Naive thymus-derived CD4-positive, alpha-beta T cell (primary cell): Measurements from ENCODE around the gene LRRC63. TPM values are rescaled to one million over a fixed set of nuclear protein-coding genes. Genes with fewer than 3 reads are reported as not detected.

Experiments
- ATAC-seq: fragments of 150-1000 bp; cut with Tn5 transposase; 2 replicates; pipeline ENCODE4 v1.10.0; 2021; ENCODE audit warnings: mild to moderate bottlenecking, moderate library complexity
- CTCF ChIA-PET: fragments of 350-600 bp; sonication (Branson Sonifier 250); formaldehyde crosslinking; loops from one replicate; lab custom pipeline; 2021; ENCODE audit warnings: antibody characterized with exemption; lab: Charles Lee
- POLR2A ChIA-PET: fragments of 350-600 bp; sonication (Branson Sonifier 250); formaldehyde crosslinking; loops from one replicate; lab custom pipeline; 2021; ENCODE audit warnings: antibody characterized with exemption, inconsistent platforms; lab: Charles Lee
- DNase-seq, 9 donors: peaks; one replicate each; pipeline versions ENCODE4 v3.0.0 to v3.0.0-alpha.2; 2020 to 2022; ENCODE audit warnings: mixed read lengths in 1 of 9
- H3K27ac ChIP-seq: one replicate; pipeline ENCODE4 v1.7.0; 2013; ENCODE audit warnings: mild to moderate bottlenecking, low read depth, low read length, moderate library complexity
- H3K27me3 ChIP-seq, 2 donors: one replicate each; pipeline ENCODE4 v1.7.0; 2013; ENCODE audit warnings: low read length in 2 of 2, mild to moderate bottlenecking in 2 of 2, moderate library complexity in 2 of 2; ENCODE audit not compliant: control insufficient read depth in 2 of 2, insufficient read depth in 2 of 2
- H3K36me3 ChIP-seq, 3 experiments: 1 replicate in 2 of 3; 2 replicates in 1 of 3; pipeline ENCODE4 v1.7.0; 2013; ENCODE audit warnings: low read length in 3 of 3, mild to moderate bottlenecking in 3 of 3, moderate library complexity in 1 of 3; ENCODE audit not compliant: insufficient read depth in 3 of 3, control insufficient read depth in 2 of 3
- H3K4me1 ChIP-seq, 2 donors: one replicate each; pipeline ENCODE4 v1.7.0; 2013; ENCODE audit warnings: low read length in 2 of 2, mild to moderate bottlenecking in 2 of 2, moderate library complexity in 1 of 2; ENCODE audit not compliant: control insufficient read depth in 2 of 2, insufficient read depth in 2 of 2
- H3K4me3 ChIP-seq: 2 replicates; pipeline ENCODE4 v1.7.0; 2013; ENCODE audit warnings: mild to moderate bottlenecking, low read length
- H3K9me3 ChIP-seq, 3 experiments: 1 replicate in 2 of 3; 2 replicates in 1 of 3; pipeline ENCODE4 v1.7.0; 2013; ENCODE audit warnings: low read length in 3 of 3; ENCODE audit not compliant: control insufficient read depth in 2 of 3
- H3K27ac Mint-ChIP-seq, 9 donors: one replicate each; pipeline ENCODE4 v1.8.0; 2020 to 2022; ENCODE audit warnings: mixed read lengths in 9 of 9, mild to moderate bottlenecking in 8 of 9, moderate library complexity in 5 of 9, inconsistent platforms in 2 of 9
- H3K27me3 Mint-ChIP-seq, 5 donors: one replicate each; pipeline ENCODE4 v1.8.0; 2021 to 2022; ENCODE audit warnings: mixed read lengths in 5 of 5, mild to moderate bottlenecking in 1 of 5
- H3K36me3 Mint-ChIP-seq, 5 donors: one replicate each; pipeline ENCODE4 v1.8.0; 2020 to 2022; ENCODE audit warnings: mixed read lengths in 5 of 5, mild to moderate bottlenecking in 3 of 5, inconsistent platforms in 1 of 5
- H3K4me1 Mint-ChIP-seq, 7 donors: one replicate each; pipeline ENCODE4 v1.8.0; 2020 to 2022; ENCODE audit warnings: mixed read lengths in 7 of 7, mild to moderate bottlenecking in 3 of 7, inconsistent platforms in 1 of 7
- H3K4me3 Mint-ChIP-seq, 10 donors: one replicate each; pipeline ENCODE4 v1.8.0; 2020 to 2022; ENCODE audit warnings: mild to moderate bottlenecking in 10 of 10, mixed read lengths in 10 of 10, moderate library complexity in 6 of 10, inconsistent platforms in 2 of 10
- H3K9me3 Mint-ChIP-seq, 11 donors: one replicate each; pipeline ENCODE4 v1.8.0; 2020 to 2022; ENCODE audit warnings: mixed read lengths in 11 of 11, mild to moderate bottlenecking in 4 of 11, inconsistent platforms in 1 of 11, moderate library complexity in 1 of 11
- intact Hi-C, 2 donors: fragments of 100-400 bp; cut with micrococcal nuclease; formaldehyde crosslinking; loops; one replicate each; pipeline ENCODE4 v1.15.1; 2023
- polyA plus RNA-seq, 2 donors: library from polyadenylated mRNA; unstranded; fragments of 300-500 nt; fragmentation: Illumina TruSeq; gene quantifications; one replicate each; pipeline ENCODE4 v1.2.3, GENCODE V29; 2021
- total RNA-seq, 6 experiments: library from RNA in 5 of 6; stranded (reverse) in 5 of 6; gene quantifications; 1 replicate in 5 of 6; 2 replicates in 1 of 6; pipeline ENCODE4 v1.2.3 and lab custom pipeline; 2021 to 2026

Gene LRRC63
- total and polyA plus RNA-seq, 7 experiments from 2014 or later, result 0.19 to 0.80 (median 0.46) TPM; not detected in 1

- H3K27ac Mint-ChIP-seq, result no peak overlapping the region
These were observed 75.2 kb downstream of the LRRC63 start for GRCh38 chr13:46286972-46287371.

GRCh38 chr13:46288570-46289259 is 77.0 kb downstream of the LRRC63 start:
- ATAC-seq, result peak; percentile 84
- no peaks in the 10 kb centered on the region for H3K9me3 ChIP-seq
- H3K36me3 ChIP-seq, result no peaks in the 10 kb centered on the region
- peaks cover 0 to 17% of the 10 kb centered on the region in 2 donors for H3K4me1 ChIP-seq
- intact Hi-C loops, result loop anchor here (1.0 to 5.0 kb wide), 8 partner anchors 33 to 665 kb away; partner anchors contain the start of genes LRRC63 (in 1 of the 2) and ZC3H13 (in 1 of the 2)
- peak overlapping the region in 3 of 9 donors; percentile 8 to 18 (median 16) for H3K27ac Mint-ChIP-seq
- DNase-seq, result peak in 7 of 9 donors; percentile 46 to 75 (median 70)
- H3K4me3 ChIP-seq, result no peak overlapping the region
- H3K27me3 Mint-ChIP-seq, result no peaks in the 10 kb centered on the region
- H3K27me3 ChIP-seq, result no peaks in the 10 kb centered on the region
- H3K4me1 Mint-ChIP-seq, result peaks cover 4 to 29% (median 15%) of the 10 kb centered on the region in 7 donors
- ChIA-PET CTCF (interaction anchor here (0.5 to 10.8 kb wide), 10 partner anchors 11 to 361 kb away, joined by 3 to 108 read pairs (median 4); no protein-coding TSS in a partner anchor), POLR2A (interaction anchor here (0.6 to 1.6 kb wide), 2 partner anchors 33 to 129 kb away, joined by 3 to 9 read pairs; no protein-coding TSS in a partner anchor)
- no peaks in the 10 kb centered on the region for H3K36me3 Mint-ChIP-seq
- H3K4me3 Mint-ChIP-seq, result no peak overlapping the region
- no peak overlapping the region for H3K27ac ChIP-seq
- no peaks in the 10 kb centered on the region for H3K9me3 Mint-ChIP-seq

More at GRCh38 chr13:46286972-46287371, 75.2 kb downstream of the LRRC63 start:
- H3K36me3 Mint-ChIP-seq, result no peaks in the 10 kb centered on the region
- H3K27me3 ChIP-seq, result no peaks in the 10 kb centered on the region
- H3K9me3 Mint-ChIP-seq, result no peaks in the 10 kb centered on the region
- H3K4me3 ChIP-seq, result no peak overlapping the region
- no peak overlapping the region for H3K4me3 Mint-ChIP-seq
- no peaks in the 10 kb centered on the region for H3K36me3 ChIP-seq
- no peaks in the 10 kb centered on the region for H3K27me3 Mint-ChIP-seq
- intact Hi-C loops, result loop anchor here in 1 of 2 donors (5.0 kb wide), 2 partner anchors 75 to 235 kb away; partner anchors contain the start of genes LRRC63 and ZC3H13
- ChIA-PET POLR2A (interaction anchor here (0.8 to 1.9 kb wide), 2 partner anchors 9 to 13 kb away, joined by 4 read pairs; no protein-coding TSS in a partner anchor), CTCF (interaction anchor here (0.6 to 1.6 kb wide), 5 partner anchors 18 to 138 kb away, joined by 3 to 4 read pairs (median 3); no protein-coding TSS in a partner anchor)
- no peak overlapping the region for H3K27ac ChIP-seq
- no peak for ATAC-seq
- DNase-seq, result no peak
- peaks cover 0 to 8% of the 10 kb centered on the region in 2 donors for H3K4me1 ChIP-seq
- peaks cover 0 to 17% (median 7%) of the 10 kb centered on the region in 7 donors for H3K4me1 Mint-ChIP-seq
- H3K9me3 ChIP-seq, result no peaks in the 10 kb centered on the region

GRCh38 chr13:46289260-46289955 is 77.7 kb downstream of the LRRC63 start:
- ATAC-seq, result no peak

GRCh38 chr13:46290434-46290833 is 78.7 kb downstream of the LRRC63 start:
- H3K9me3 ChIP-seq, result no peaks in the 10 kb centered on the region
- no peaks in the 10 kb centered on the region for H3K27me3 Mint-ChIP-seq
- H3K4me1 ChIP-seq, result peaks cover 12 to 32% of the 10 kb centered on the region in 2 donors
- peak overlapping the region in 4 of 9 donors; percentile 9 to 72 (median 60) for H3K27ac Mint-ChIP-seq
- POLR2A ChIA-PET, result interaction anchor here (1.3 to 1.6 kb wide), 2 partner anchors 31 to 113 kb away, joined by 3 to 9 read pairs; no protein-coding TSS in a partner anchor
- H3K27me3 ChIP-seq, result no peaks in the 10 kb centered on the region
- DNase-seq (no peak), ATAC-seq (no peak)
- peaks cover 10 to 42% (median 29%) of the 10 kb centered on the region in 7 donors for H3K4me1 Mint-ChIP-seq
- intact Hi-C loops, result loop anchor here in 1 of 2 donors (10.0 kb wide), 1 partner anchor 926 kb away; no protein-coding TSS in a partner anchor
- H3K36me3 Mint-ChIP-seq, result no peaks in the 10 kb centered on the region
- H3K36me3 ChIP-seq, result no peaks in the 10 kb centered on the region
- no peaks in the 10 kb centered on the region for H3K9me3 Mint-ChIP-seq
- no peak overlapping the region for H3K4me3 ChIP-seq
- H3K4me3 Mint-ChIP-seq, result no peak overlapping the region
- CTCF ChIA-PET, result interaction anchor here (1.0 to 10.8 kb wide), 13 partner anchors 9 to 483 kb away, joined by 3 to 108 read pairs (median 5); no protein-coding TSS in a partner anchor
- no peak overlapping the region for H3K27ac ChIP-seq

More at GRCh38 chr13:46289260-46289955, 77.7 kb downstream of the LRRC63 start:
- intact Hi-C loops, result loop anchor here (1.0 to 5.0 kb wide), 8 partner anchors 32 to 666 kb away; partner anchors contain the start of genes LRRC63 (in 1 of the 2) and ZC3H13 (in 1 of the 2)
- no peaks in the 10 kb centered on the region for H3K9me3 Mint-ChIP-seq
- Histone ChIP-seq H3K27me3 (no peaks in the 10 kb centered on the region), H3K9me3 (no peaks in the 10 kb centered on the region), H3K27ac (no peak overlapping the region), H3K4me3 (no peak overlapping the region), H3K36me3 (no peaks in the 10 kb centered on the region), H3K4me1 (peaks cover 2 to 22% of the 10 kb centered on the region in 2 donors)
- no peaks in the 10 kb centered on the region for H3K27me3 Mint-ChIP-seq
- ChIA-PET POLR2A (interaction anchor here (0.6 to 1.6 kb wide), 4 partner anchors 9 to 130 kb away, joined by 3 to 9 read pairs (median 4); no protein-coding TSS in a partner anchor), CTCF (interaction anchor here (0.8 to 10.8 kb wide), 15 partner anchors 10 to 482 kb away, joined by 3 to 108 read pairs (median 4); no protein-coding TSS in a partner anchor)
- peaks cover 8 to 34% (median 19%) of the 10 kb centered on the region in 7 donors for H3K4me1 Mint-ChIP-seq
- H3K36me3 Mint-ChIP-seq, result no peaks in the 10 kb centered on the region
- DNase-seq, result no peak
- H3K27ac Mint-ChIP-seq, result peak overlapping the region in 4 of 9 donors; percentile 8 to 55 (median 14)
- H3K4me3 Mint-ChIP-seq, result no peak overlapping the region

GRCh38 chr13:46293436-46293835 is 81.7 kb downstream of the LRRC63 start:
- intact Hi-C loops, result loop anchor here in 1 of 2 donors (10.0 kb wide), 1 partner anchor 929 kb away; no protein-coding TSS in a partner anchor
- H3K4me3 Mint-ChIP-seq, result peak overlapping the region in 6 of 10 donors; percentile 5 to 65 (median 55)
- ATAC-seq, result no peak

More at GRCh38 chr13:46293436-46293835, 81.7 kb downstream of the LRRC63 start:
- Histone ChIP-seq H3K27me3 (no peaks in the 10 kb centered on the region), H3K27ac (peak overlapping the region; percentile 32), H3K36me3 (no peaks in the 10 kb centered on the region), H3K4me3 (no peak overlapping the region), H3K4me1 (peaks cover 35 to 58% of the 10 kb centered on the region in 2 donors), H3K9me3 (no peaks in the 10 kb centered on the region)
- H3K4me1 Mint-ChIP-seq, result peaks cover 30 to 72% (median 59%) of the 10 kb centered on the region in 7 donors
- peak overlapping the region; percentile 26 to 96 (median 95) for H3K27ac Mint-ChIP-seq
- H3K27me3 Mint-ChIP-seq, result no peaks in the 10 kb centered on the region
- CTCF ChIA-PET, result interaction anchor here (0.5 to 10.8 kb wide), 6 partner anchors 11 to 167 kb away, joined by 3 to 108 read pairs (median 5); no protein-coding TSS in a partner anchor
- H3K9me3 Mint-ChIP-seq, result no peaks in the 10 kb centered on the region
- peaks cover 0 to 10% (median 0%) of the 10 kb centered on the region in 5 donors for H3K36me3 Mint-ChIP-seq
- POLR2A ChIA-PET, result interaction anchor here (0.8 to 4.6 kb wide), 5 partner anchors 28 to 155 kb away, joined by 3 to 29 read pairs (median 4); no protein-coding TSS in a partner anchor
- no peak for DNase-seq
